Progenitor cell of endocrine pancreas (in vitro differentiated cells): Measurements from ENCODE around the gene RGS17. TPM values are rescaled to one million over a fixed set of nuclear protein-coding genes. Genes with fewer than 3 reads are reported as not detected.

Experiments
- DNase-seq: peaks from one replicate; pipeline ENCODE4 v3.0.0; 2021; ENCODE audit warnings: low spot score; ENCODE audit not compliant: unreplicated experiment
- H3K27ac Mint-ChIP-seq: 2 replicates; pipeline ENCODE4 v1.8.0; 2021; ENCODE audit warnings: mild to moderate bottlenecking, moderate library complexity, mixed read lengths
- H3K27me3 Mint-ChIP-seq: 2 replicates; pipeline ENCODE4 v1.8.0; 2021; ENCODE audit warnings: mixed read lengths
- H3K36me3 Mint-ChIP-seq: 2 replicates; pipeline ENCODE4 v1.8.0; 2022; ENCODE audit warnings: mixed read lengths; ENCODE audit not compliant: insufficient read depth
- H3K4me1 Mint-ChIP-seq: 2 replicates; pipeline ENCODE4 v1.8.0; 2021; ENCODE audit warnings: low read depth, mixed read lengths
- H3K4me3 Mint-ChIP-seq: 2 replicates; pipeline ENCODE4 v1.8.0; 2021; ENCODE audit warnings: low read depth, mild to moderate bottlenecking, moderate library complexity, mixed read lengths
- H3K9me3 Mint-ChIP-seq: 2 replicates; pipeline ENCODE4 v1.8.0; 2021; ENCODE audit warnings: low read depth, mixed read lengths
- total RNA-seq: library from RNA; stranded (reverse); gene quantifications from 2 replicates; pipeline ENCODE4 v1.2.1, GENCODE V29; 2021
- TF ChIP-seq, protein P1 (sequence below): fragments of 200-600 bp; sonication (generic); IDR thresholded peaks from one replicate; pipeline ENCODE4 v1.5.0; 2021; ENCODE audit warnings: antibody characterized with exemption, mild to moderate bottlenecking; ENCODE audit not compliant: unreplicated experiment

RGS17 gene
- total RNA-seq, 1 donor from 2014 or later: 2.6 TPM

GRCh38 chr6:153051801-153052200, 79.3 kb downstream of the RGS17 start:
- Mint-ChIP-seq H3K27ac (no peak overlapping the region), H3K27me3 (no peaks in the 10 kb centered on the region), H3K36me3 (no peaks in the 10 kb centered on the region), H3K4me3 (no peak overlapping the region), H3K4me1 (no peaks in the 10 kb centered on the region), H3K9me3 (no peaks in the 10 kb centered on the region)
- TF ChIP-seq, protein P1, sequence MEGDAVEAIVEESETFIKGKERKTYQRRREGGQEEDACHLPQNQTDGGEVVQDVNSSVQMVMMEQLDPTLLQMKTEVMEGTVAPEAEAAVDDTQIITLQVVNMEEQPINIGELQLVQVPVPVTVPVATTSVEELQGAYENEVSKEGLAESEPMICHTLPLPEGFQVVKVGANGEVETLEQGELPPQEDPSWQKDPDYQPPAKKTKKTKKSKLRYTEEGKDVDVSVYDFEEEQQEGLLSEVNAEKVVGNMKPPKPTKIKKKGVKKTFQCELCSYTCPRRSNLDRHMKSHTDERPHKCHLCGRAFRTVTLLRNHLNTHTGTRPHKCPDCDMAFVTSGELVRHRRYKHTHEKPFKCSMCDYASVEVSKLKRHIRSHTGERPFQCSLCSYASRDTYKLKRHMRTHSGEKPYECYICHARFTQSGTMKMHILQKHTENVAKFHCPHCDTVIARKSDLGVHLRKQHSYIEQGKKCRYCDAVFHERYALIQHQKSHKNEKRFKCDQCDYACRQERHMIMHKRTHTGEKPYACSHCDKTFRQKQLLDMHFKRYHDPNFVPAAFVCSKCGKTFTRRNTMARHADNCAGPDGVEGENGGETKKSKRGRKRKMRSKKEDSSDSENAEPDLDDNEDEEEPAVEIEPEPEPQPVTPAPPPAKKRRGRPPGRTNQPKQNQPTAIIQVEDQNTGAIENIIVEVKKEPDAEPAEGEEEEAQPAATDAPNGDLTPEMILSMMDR: no peak
- no peak for DNase-seq

- Mint-ChIP-seq H3K27me3 (no peaks in the 10 kb centered on the region), H3K36me3 (no peaks in the 10 kb centered on the region), H3K4me3 (no peak overlapping the region), H3K4me1 (no peaks in the 10 kb centered on the region), H3K27ac (no peak overlapping the region), H3K9me3 (no peaks in the 10 kb centered on the region)
- TF ChIP-seq, protein P1: no peak
- no peak for DNase-seq
Measured at GRCh38 chr6:153048631-153049030, 82.5 kb downstream of the RGS17 start.

GRCh38 chr6:153047386-153047785, 83.7 kb downstream of the RGS17 start:
- Mint-ChIP-seq H3K27ac (no peak overlapping the region), H3K4me3 (no peak overlapping the region), H3K9me3 (no peaks in the 10 kb centered on the region), H3K36me3 (no peaks in the 10 kb centered on the region), H3K4me1 (no peaks in the 10 kb centered on the region), H3K27me3 (no peaks in the 10 kb centered on the region)
- no peak for DNase-seq
- TF ChIP-seq, protein P1: no peak

DNA sequence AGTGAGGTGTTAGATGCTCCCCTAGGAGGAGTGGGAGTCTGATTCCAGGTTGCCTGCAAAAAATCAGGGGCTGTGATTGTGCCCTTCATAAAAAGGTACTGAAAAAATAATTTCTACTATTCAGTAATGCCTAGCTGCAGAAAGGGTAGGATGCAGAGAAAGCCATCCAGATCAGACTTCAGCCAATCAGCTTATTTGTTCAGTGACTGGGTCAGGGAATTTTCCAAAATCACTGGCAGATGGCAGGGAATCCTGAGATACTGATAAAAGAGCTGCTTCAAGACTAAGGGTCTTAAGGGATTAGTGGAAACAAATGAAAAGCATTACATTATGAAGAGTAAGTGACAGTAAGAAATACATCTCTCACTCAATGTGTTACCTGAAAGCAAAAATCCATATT, 85.8 kb downstream of the RGS17 start:
- Mint-ChIP-seq H3K9me3 (no peaks in the 10 kb centered on the region), H3K4me1 (no peaks in the 10 kb centered on the region), H3K36me3 (no peaks in the 10 kb centered on the region), H3K4me3 (no peak overlapping the region), H3K27ac (no peak overlapping the region), H3K27me3 (no peaks in the 10 kb centered on the region)
- TF ChIP-seq, protein P1: no peak
- no peak for DNase-seq

DNA sequence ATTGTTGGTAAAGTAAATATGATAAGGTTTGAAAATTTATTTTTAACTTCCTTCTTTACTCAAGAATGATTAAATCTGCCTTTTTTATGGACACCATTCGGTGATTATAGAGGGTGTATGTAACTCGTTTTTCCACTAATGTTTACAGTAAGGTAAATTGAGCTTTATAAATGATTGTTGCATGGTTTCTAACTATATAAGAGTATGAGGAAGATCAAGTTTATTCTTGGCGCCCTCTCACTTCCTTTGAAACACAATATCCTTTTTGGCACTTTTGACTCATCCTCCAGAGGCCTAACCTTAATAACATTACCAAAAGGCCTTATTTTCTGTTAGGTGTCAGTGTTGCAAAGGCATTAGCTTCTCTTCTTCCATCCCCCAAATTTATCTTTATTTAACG, 86.8 kb downstream of the RGS17 start:
- DNase-seq: no peak
- H3K4me3 Mint-ChIP-seq: no peak overlapping the region

More for the DNA sequence above, 86.8 kb downstream of the RGS17 start:
- no peak overlapping the region for H3K27ac Mint-ChIP-seq
- H3K27me3 Mint-ChIP-seq: no peaks in the 10 kb centered on the region
- no peaks in the 10 kb centered on the region for H3K9me3 Mint-ChIP-seq
- TF ChIP-seq, protein P1: no peak
- no peaks in the 10 kb centered on the region for H3K4me1 Mint-ChIP-seq
- H3K36me3 Mint-ChIP-seq: no peaks in the 10 kb centered on the region
